ENCODE data around the gene MAL. TPM values are rescaled to one million over a fixed set of nuclear protein-coding genes. Genes with fewer than 3 reads are reported as not detected.

The MAL gene
- total RNA-seq, 2 experiments from 2014 or later: 50.8 to 52.9 TPM

- Mint-ChIP-seq H3K4me1 (peaks cover 63% of the 10 kb centered on the region), H3K36me3 (peaks cover 15% of the 10 kb centered on the region), H3K9me3 (peaks cover 15% of the 10 kb centered on the region), H3K4me3 (no peak overlapping the region), H3K27me3 (no peaks in the 10 kb centered on the region), H3K27ac (peak overlapping the region; percentile 20)
- no peak for DNase-seq
Measured at GRCh38 chr2:95041824-95042442, 16.4 kb downstream of the MAL start.

DNA sequence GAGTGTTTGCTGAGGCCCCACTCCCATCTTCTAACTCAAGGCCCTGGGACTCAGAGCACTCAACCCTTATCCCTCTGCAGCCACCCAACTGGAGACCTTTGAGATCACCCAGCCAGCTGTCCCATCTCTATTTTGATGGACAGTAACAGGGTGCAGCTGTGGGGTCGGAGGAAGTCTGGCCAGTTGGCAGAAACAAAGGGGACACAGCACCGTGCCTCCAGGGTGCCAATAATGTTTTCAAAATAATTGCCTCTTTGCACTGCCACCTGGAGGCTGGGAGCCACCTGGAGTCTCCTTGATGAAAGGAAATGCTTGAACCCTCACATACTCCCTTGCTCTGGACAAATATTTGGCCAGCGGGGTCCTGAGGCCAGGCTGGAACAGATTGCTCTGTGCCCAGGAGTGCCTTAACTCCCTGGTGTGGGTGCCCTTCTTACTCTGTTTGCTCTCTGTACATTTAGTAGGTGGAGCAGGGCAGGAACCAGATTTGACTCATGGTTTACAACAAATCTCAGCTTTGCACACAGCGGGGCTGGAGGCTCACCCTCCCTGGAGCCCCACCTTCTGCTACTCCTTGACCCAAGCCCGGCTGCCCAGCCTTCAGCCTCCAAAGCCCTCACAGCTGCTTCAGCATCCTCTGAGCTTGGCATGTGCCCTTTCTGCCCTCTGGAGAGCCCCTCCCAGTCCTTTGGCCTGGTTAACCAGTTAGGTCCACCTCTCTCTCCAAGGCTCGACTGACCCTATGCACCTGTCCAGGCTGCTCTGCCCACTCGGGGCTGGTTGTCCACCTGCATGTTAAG is 17.2 kb downstream of the MAL start:
- no peak for DNase-seq
- Mint-ChIP-seq H3K4me1 (peaks cover 67% of the 10 kb centered on the region), H3K9me3 (peaks cover 8% of the 10 kb centered on the region), H3K27ac (no peak overlapping the region), H3K27me3 (no peaks in the 10 kb centered on the region), H3K4me3 (no peak overlapping the region), H3K36me3 (peaks cover 10% of the 10 kb centered on the region)

GRCh38 chr2:95043300-95044093 is 18.0 kb downstream of the MAL start:
- Mint-ChIP-seq H3K9me3 (peaks cover 2% of the 10 kb centered on the region), H3K4me1 (peaks cover 70% of the 10 kb centered on the region), H3K4me3 (no peak overlapping the region), H3K27me3 (no peaks in the 10 kb centered on the region), H3K36me3 (peaks cover 1% of the 10 kb centered on the region), H3K27ac (peak overlapping the region; percentile 9)
- peak; percentile 51 for DNase-seq

DNA sequence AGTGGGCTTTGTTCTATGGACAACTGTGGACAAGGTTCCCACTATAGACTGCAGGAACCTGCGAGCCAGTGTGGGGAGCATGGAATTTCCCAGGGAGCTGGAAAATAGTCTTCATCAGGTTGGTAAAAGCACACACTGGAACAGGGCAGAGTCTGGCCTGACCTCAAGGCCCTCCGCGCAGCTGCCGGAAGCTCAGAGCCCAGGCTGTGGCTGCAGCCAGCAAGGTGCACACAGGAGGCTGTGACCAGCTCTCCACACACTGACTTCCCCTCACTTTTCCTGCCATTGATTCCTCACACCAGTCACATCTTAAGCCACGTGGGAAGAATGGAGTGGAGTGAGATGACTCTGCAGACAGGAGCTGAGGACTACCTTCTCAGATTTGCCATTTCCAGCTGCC is 19.1 kb downstream of the MAL start:
- H3K27ac Mint-ChIP-seq: no peak overlapping the region

DNA sequence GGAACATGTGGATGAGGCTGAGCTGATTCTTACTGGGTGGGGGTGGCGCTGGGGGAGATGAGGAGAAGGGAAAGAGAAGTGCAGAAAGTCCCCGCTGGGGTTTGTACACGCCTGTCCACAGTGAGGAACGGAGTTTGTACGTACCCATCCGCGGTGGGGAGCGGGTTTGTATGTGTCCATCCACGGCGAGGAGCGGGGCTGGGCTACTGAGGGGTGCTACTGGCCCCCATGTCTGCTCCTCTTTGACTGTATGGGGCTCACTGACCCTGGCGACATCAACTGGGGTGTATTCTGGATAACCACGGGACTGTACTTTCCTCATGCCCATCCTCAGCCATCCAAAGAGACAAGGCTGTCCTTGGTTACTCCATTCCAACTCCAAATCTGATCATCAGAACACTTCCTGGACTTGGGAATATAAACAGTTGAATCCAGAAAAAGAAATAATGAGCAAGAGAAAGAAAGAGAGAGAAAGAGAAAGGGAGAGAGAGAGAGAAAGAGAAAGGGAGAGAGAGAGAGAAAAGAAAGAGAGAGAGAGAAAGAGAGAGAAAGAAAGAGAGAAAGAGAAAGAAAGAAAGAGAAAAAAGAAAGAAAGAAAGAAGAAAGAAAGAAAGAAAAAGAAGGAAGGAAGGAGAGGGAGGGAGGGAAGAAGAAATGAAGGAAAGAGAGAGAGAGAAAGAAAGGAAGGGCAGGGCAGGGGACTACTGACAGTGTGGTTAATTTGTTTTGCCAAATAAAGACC is 21.0 kb downstream of the MAL start:
- Mint-ChIP-seq H3K36me3 (peaks cover 19% of the 10 kb centered on the region), H3K4me1 (peaks cover 67% of the 10 kb centered on the region), H3K27ac (peak overlapping the region; percentile 1), H3K27me3 (no peaks in the 10 kb centered on the region), H3K9me3 (no peaks in the 10 kb centered on the region), H3K4me3 (no peak overlapping the region)
- no peak for DNase-seq

More for the DNA sequence above, 19.1 kb downstream of the MAL start:
- Mint-ChIP-seq H3K4me1 (peaks cover 59% of the 10 kb centered on the region), H3K36me3 (peaks cover 5% of the 10 kb centered on the region), H3K9me3 (no peaks in the 10 kb centered on the region), H3K27me3 (no peaks in the 10 kb centered on the region), H3K4me3 (no peak overlapping the region)
- DNase-seq: no peak

DNA sequence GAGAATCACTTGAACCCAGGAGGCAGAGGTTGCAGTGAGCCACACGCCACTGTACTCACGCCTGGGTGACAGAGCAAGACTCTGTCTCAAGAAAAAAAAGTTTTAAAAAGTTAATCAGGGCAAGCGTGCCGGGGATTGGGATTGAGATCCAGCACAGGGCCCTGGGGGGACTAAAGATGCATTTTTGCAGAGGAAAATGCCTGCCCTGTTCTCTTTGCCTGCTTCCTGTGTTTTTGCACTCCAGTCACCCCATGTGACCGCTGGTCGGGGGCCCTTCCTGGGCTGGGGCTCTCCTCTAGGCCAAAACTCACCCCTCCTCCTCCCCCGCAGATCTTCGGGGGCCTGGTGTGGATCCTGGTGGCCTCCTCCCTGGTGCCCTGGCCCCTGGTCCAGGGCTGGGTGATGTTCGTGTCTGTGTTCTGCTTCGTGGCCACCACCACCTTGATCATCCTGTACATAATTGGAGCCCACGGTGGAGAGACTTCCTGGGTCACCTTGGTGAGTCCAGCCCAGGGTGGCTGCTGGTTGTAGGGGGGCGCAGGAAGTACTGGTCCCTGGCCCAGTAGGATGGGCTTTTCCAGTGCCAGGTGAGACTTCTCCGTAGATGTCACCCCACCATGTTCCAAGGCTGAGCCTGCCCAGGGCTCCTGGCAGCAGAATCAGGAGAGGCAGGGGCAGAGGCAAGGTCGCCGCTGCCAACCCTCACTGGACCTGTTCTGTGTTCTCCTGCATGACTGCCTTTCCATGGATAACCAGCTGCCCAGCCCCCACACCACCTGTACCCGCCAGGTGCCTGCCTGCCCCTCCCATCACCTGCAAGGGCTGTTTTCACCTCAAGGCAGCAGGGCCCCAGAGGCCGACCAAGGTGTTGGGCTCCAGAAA is 22.4 kb downstream of the MAL start:
- DNase-seq: no peak
- H3K4me1 Mint-ChIP-seq: peaks cover 70% of the 10 kb centered on the region
- H3K27me3 Mint-ChIP-seq: no peaks in the 10 kb centered on the region
- no peak overlapping the region for H3K4me3 Mint-ChIP-seq
- no peaks in the 10 kb centered on the region for H3K9me3 Mint-ChIP-seq
- peak overlapping the region; percentile 38 for H3K27ac Mint-ChIP-seq
- peaks cover 30% of the 10 kb centered on the region for H3K36me3 Mint-ChIP-seq

GRCh38 chr2:95048825-95049682 is 23.5 kb downstream of the MAL start:
- H3K9me3 Mint-ChIP-seq: no peaks in the 10 kb centered on the region
- H3K27ac Mint-ChIP-seq: peak overlapping the region; percentile 26

DNA sequence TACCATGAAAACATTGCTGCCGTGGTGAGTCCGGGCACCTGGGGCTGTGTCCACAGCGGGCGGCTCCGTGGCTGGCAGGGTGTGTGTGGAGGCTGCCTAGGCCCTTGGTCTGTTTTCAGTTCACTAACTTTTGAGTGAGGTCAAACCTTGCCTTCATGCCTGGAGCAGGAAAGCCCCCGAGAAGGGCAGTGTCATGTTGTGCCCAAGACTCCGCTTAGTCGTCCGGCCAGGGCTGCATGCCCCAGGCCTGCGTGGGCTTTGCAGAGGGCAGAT is 24.1 kb downstream of the MAL start:
- H3K27ac Mint-ChIP-seq: peak overlapping the region; percentile 76
- H3K36me3 Mint-ChIP-seq: peaks cover 37% of the 10 kb centered on the region
- no peaks in the 10 kb centered on the region for H3K27me3 Mint-ChIP-seq
- H3K4me1 Mint-ChIP-seq: peaks cover 71% of the 10 kb centered on the region
- no peak overlapping the region for H3K4me3 Mint-ChIP-seq
- no peak for DNase-seq
- H3K9me3 Mint-ChIP-seq: no peaks in the 10 kb centered on the region

More at GRCh38 chr2:95048825-95049682, 23.5 kb downstream of the MAL start:
- no peak overlapping the region for H3K4me3 Mint-ChIP-seq
- no peak for DNase-seq
- H3K36me3 Mint-ChIP-seq: peaks cover 37% of the 10 kb centered on the region
- no peaks in the 10 kb centered on the region for H3K27me3 Mint-ChIP-seq
- H3K4me1 Mint-ChIP-seq: peaks cover 70% of the 10 kb centered on the region

DNA sequence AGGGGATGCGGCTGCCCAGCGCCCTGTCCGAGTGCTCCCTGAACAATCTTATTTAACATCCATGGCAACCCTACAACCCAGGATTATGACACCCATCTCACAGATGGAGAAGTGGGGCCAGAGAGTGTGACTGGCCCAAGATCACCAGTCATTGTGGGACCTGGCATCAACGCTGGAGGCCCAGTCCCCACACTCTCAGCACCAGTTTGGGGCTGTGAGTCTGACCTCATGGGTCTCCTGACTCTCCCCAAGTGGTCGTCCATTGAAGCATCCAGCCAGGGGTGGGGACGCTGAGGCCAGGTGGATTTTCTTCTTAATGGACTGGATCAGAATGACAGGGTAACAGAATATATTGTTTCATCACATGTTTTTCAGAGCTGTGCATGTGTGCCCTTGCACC is 24.5 kb downstream of the MAL start:
- H3K4me3 Mint-ChIP-seq: no peak overlapping the region
- peaks cover 37% of the 10 kb centered on the region for H3K36me3 Mint-ChIP-seq
- H3K27ac Mint-ChIP-seq: peak overlapping the region; percentile 76
- no peaks in the 10 kb centered on the region for H3K9me3 Mint-ChIP-seq
- H3K4me1 Mint-ChIP-seq: peaks cover 74% of the 10 kb centered on the region
- no peaks in the 10 kb centered on the region for H3K27me3 Mint-ChIP-seq
- DNase-seq: no peak

GRCh38 chr2:95050385-95051300 is 25.1 kb downstream of the MAL start:
- no peaks in the 10 kb centered on the region for H3K27me3 Mint-ChIP-seq
- H3K27ac Mint-ChIP-seq: peak overlapping the region; percentile 76
- no peaks in the 10 kb centered on the region for H3K9me3 Mint-ChIP-seq
- peaks cover 37% of the 10 kb centered on the region for H3K36me3 Mint-ChIP-seq
- H3K4me1 Mint-ChIP-seq: peaks cover 75% of the 10 kb centered on the region
- peak overlapping the region; percentile 32 for H3K4me3 Mint-ChIP-seq
- peak; percentile 25 for DNase-seq

DNA sequence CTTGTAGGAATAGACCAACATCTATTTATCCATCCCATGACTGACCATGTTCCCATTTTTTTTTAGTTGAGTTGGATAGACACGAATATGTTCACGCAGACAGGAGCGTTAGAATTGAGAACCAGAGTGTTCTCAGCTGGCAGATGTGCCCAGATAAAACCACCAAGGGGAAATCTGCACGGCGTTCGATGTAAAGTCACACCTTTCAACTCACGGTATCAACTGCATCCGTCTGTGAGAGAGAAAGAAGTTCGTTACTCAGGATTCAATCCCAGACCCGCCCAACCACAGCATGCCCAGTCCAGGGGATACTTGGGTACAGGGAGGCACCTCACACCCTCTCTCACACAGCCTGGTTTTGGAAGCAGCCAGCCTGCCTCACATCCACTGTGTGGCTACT is 26.1 kb downstream of the MAL start:
- Mint-ChIP-seq H3K27me3 (no peaks in the 10 kb centered on the region), H3K9me3 (no peaks in the 10 kb centered on the region), H3K4me1 (peaks cover 77% of the 10 kb centered on the region), H3K27ac (peak overlapping the region; percentile 76), H3K36me3 (peaks cover 37% of the 10 kb centered on the region), H3K4me3 (no peak overlapping the region)
- no peak for DNase-seq

DNA sequence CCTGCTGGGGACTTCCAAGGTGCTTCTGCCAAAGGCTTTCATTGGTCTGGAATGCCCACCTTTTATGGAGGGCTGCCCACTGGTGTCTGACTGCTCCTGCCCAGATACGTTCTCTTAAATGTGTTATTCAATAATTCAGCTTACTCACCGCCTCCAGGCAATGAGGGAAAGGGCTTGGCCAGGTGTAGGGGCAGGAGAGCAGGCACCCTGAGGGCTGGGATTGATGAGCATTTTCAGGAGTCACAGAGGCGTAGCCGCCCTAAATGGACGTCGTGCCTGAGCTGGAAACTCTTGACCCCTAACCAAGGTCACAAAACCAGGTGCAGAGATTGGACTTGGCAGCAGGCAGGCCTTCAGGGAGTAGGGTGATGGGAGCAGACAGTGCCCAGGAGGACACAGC is 26.8 kb downstream of the MAL start:
- DNase-seq: no peak
- Mint-ChIP-seq H3K27me3 (no peaks in the 10 kb centered on the region), H3K4me1 (peaks cover 73% of the 10 kb centered on the region), H3K4me3 (no peak overlapping the region), H3K9me3 (no peaks in the 10 kb centered on the region), H3K36me3 (peaks cover 37% of the 10 kb centered on the region), H3K27ac (peak overlapping the region; percentile 51)
